Measurements from ENCODE around the gene FCSK. TPM values are rescaled to one million over a fixed set of nuclear protein-coding genes. Genes with fewer than 3 reads are reported as not detected.

The FCSK gene
- total RNA-seq, 1 experiment from 2014 or later = 13.7 TPM

DNA sequence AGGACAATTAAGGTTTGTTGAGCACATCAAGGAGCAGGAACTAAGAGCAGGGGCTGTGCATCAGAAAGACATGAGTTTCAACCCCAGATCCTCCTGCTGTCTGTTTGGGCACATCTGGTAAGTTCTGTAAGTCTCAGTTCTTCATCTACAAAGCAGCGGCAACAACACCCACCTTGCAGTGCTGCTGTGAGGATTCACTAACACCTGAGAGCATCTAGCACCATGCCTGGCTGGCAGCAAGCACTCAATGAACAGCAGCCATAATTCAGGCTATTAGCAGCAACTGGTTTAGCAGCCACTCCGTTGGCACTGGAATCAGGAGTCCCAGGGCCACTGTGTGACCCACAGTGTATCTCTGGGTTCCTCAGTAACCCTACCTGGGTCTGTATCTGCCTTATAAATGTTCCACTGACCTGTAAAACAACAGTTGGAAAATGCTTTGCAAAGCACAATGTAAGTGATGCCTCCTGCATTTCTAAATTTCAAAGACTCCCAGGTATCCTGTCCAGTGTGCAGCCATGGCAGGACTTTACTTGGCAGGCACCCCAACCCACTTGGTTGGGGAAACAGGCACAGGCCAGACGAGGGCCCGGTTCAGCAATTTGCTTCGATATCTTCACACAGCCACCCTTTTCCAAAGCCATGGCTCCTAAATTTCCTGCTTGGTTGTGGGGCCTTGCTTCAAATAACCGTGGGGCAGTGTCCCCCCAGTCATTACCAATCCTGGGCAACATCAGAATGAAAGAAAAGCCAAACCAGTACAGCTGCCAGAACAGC lies 19.7 kb upstream of the FCSK start:
- POLR2A ChIA-PET = interaction anchor here (1.1 kb wide), 1 partner anchor 10 kb away, joined by 3 read pairs; no protein-coding TSS in a partner anchor
- Mint-ChIP-seq H3K9me3 (ENCODE audit: unreplicated experiment) (no peaks in the 10 kb centered on the region), H3K4me3 (ENCODE audit: unreplicated experiment) (no peak overlapping the region), H3K36me3 (ENCODE audit: insufficient read depth, unreplicated experiment) (no peaks in the 10 kb centered on the region), H3K27me3 (ENCODE audit: insufficient read depth, unreplicated experiment) (no peaks in the 10 kb centered on the region), H3K4me1 (ENCODE audit: insufficient read depth, unreplicated experiment) (peaks cover 26% of the 10 kb centered on the region), H3K27ac (ENCODE audit: low read depth, unreplicated experiment) (no peak overlapping the region)
- intact Hi-C loops (cut with micrococcal nuclease) = no loop called here
- DNase-seq (ENCODE audit: unreplicated experiment) = no peak
- CTCF ChIA-PET = no interaction called here
- TF ChIP-seq CTCF (IDR thresholded peaks at IDR 0.05; ENCODE audit: unreplicated experiment) = no peak
- BruUV-seq (replicated peaks) = no TSS peak

GRCh38 chr16:70437017-70437581 lies 17.3 kb upstream of the FCSK start:
- TSS peak; percentile 30 for BruUV-seq (replicated peaks)
- POLR2A ChIA-PET = interaction anchor here (0.7 to 3.9 kb wide), 3 partner anchors 17 to 57 kb away, joined by 3 to 25 read pairs (median 8); partner anchors contain the start of gene FCSK
- H3K4me3 Mint-ChIP-seq (ENCODE audit: unreplicated experiment) = peak overlapping the region; percentile 76
- TF ChIP-seq CTCF (IDR thresholded peaks at IDR 0.05; ENCODE audit: unreplicated experiment) = no peak
- DNase-seq (ENCODE audit: unreplicated experiment) = peak; percentile 25
- intact Hi-C loops (cut with micrococcal nuclease) = no loop called here
- H3K9me3 Mint-ChIP-seq (ENCODE audit: unreplicated experiment) = no peaks in the 10 kb centered on the region
- H3K4me1 Mint-ChIP-seq (ENCODE audit: insufficient read depth, unreplicated experiment) = peaks cover 18% of the 10 kb centered on the region
- CTCF ChIA-PET = interaction anchor here (0.6 to 1.1 kb wide), 3 partner anchors 38 to 91 kb away, joined by 3 to 4 read pairs (median 3); no protein-coding TSS in a partner anchor
- no peak overlapping the region for H3K27ac Mint-ChIP-seq (ENCODE audit: low read depth, unreplicated experiment)
- no peaks in the 10 kb centered on the region for H3K36me3 Mint-ChIP-seq (ENCODE audit: insufficient read depth, unreplicated experiment)
- H3K27me3 Mint-ChIP-seq (ENCODE audit: insufficient read depth, unreplicated experiment) = no peaks in the 10 kb centered on the region

- Mint-ChIP-seq H3K27me3 (ENCODE audit: insufficient read depth, unreplicated experiment) (no peaks in the 10 kb centered on the region), H3K9me3 (ENCODE audit: unreplicated experiment) (no peaks in the 10 kb centered on the region), H3K27ac (ENCODE audit: low read depth, unreplicated experiment) (peak overlapping the region; percentile 8), H3K36me3 (ENCODE audit: insufficient read depth, unreplicated experiment) (no peaks in the 10 kb centered on the region), H3K4me3 (ENCODE audit: unreplicated experiment) (peak overlapping the region; percentile 76), H3K4me1 (ENCODE audit: insufficient read depth, unreplicated experiment) (peaks cover 12% of the 10 kb centered on the region)
- no peak for TF ChIP-seq CTCF (IDR thresholded peaks at IDR 0.05; ENCODE audit: unreplicated experiment)
- DNase-seq (ENCODE audit: unreplicated experiment) = peak; percentile 29
- ChIA-PET CTCF (interaction anchor here (0.7 to 1.1 kb wide), 3 partner anchors 15 to 68 kb away, joined by 3 read pairs; no protein-coding TSS in a partner anchor), POLR2A (interaction anchor here (0.7 to 3.9 kb wide), 4 partner anchors 16 to 58 kb away, joined by 3 to 25 read pairs (median 6); partner anchors contain the start of gene FCSK)
- intact Hi-C loops (cut with micrococcal nuclease) = no loop called here
- no TSS peak for BruUV-seq (replicated peaks)
Observed at GRCh38 chr16:70437582-70438557, 16.5 kb upstream of the FCSK start.

Measured in MCF 10A (cell line).